Liver (tissue), 9 donors: ENCODE measurements around the gene SNX32. TPM values are rescaled to one million over a fixed set of nuclear protein-coding genes. Genes with fewer than 3 reads are reported as not detected.

ENCODE experiments used
- DNase-seq: peaks from one replicate; pipeline ENCODE4 v3.0.0-alpha.2; 2017; ENCODE audit warnings: low spot score
- H3K27ac ChIP-seq, 2 donors: one replicate each; pipeline ENCODE4 v1.7.0; 2013; ENCODE audit warnings: inconsistent platforms in 2 of 2, low read length in 2 of 2, control low read depth in 1 of 2, low read depth in 1 of 2, mild to moderate bottlenecking in 1 of 2
- H3K27me3 ChIP-seq, 4 donors: one replicate each; pipeline versions ENCODE4 v1.6.1 to v1.7.0; 2013; ENCODE audit warnings: low read length in 3 of 4, inconsistent platforms in 1 of 4, mild to moderate bottlenecking in 1 of 4, moderate library complexity in 1 of 4; ENCODE audit not compliant: control insufficient read depth in 4 of 4, insufficient read depth in 4 of 4
- H3K36me3 ChIP-seq, 4 donors: one replicate each; pipeline versions ENCODE4 v1.6.1 to v1.7.0; 2013; ENCODE audit warnings: low read length in 3 of 4, mild to moderate bottlenecking in 3 of 4, low read depth in 1 of 4, moderate library complexity in 1 of 4; ENCODE audit not compliant: control insufficient read depth in 4 of 4, insufficient read depth in 3 of 4
- H3K4me1 ChIP-seq, 4 donors: one replicate each; pipeline versions ENCODE4 v1.6.1 to v1.7.0; 2013; ENCODE audit warnings: low read length in 3 of 4, mild to moderate bottlenecking in 3 of 4, moderate library complexity in 1 of 4; ENCODE audit not compliant: control insufficient read depth in 4 of 4, insufficient read depth in 4 of 4
- H3K4me3 ChIP-seq, 3 donors: one replicate each; pipeline versions ENCODE4 v1.6.1 to v1.7.0; 2013; ENCODE audit warnings: low read length in 3 of 3, control low read depth in 1 of 3, low read depth in 1 of 3, mild to moderate bottlenecking in 1 of 3
- H3K9ac ChIP-seq, 2 donors: one replicate each; pipeline ENCODE4 v1.7.0; 2013; ENCODE audit warnings: low read length in 2 of 2, mild to moderate bottlenecking in 2 of 2, moderate library complexity in 2 of 2, control low read depth in 1 of 2, low read depth in 1 of 2
- H3K9me3 ChIP-seq, 4 donors: one replicate each; pipeline versions ENCODE4 v1.6.1 to v1.7.0; 2013; ENCODE audit warnings: low read length in 3 of 4; ENCODE audit not compliant: control insufficient read depth in 4 of 4
- ATF3 ChIP-seq: IDR thresholded peaks from 2 replicates; pipeline ENCODE4 v1.6.1; 2016; ENCODE audit warnings: antibody characterized with exemption
- CTCF ChIP-seq: fragments of 150-350 bp; IDR thresholded peaks from 2 replicates; pipeline ENCODE4 v1.5.1; 2017; ENCODE audit warnings: improper control_type of control experiment, low read depth, low read length; ENCODE audit not compliant: missing input control
- EGR1 ChIP-seq, 2 donors: IDR thresholded peaks; 2 replicates each; pipeline ENCODE4 v1.6.1; 2016 to 2018; ENCODE audit warnings: antibody characterized with exemption in 2 of 2, low read depth in 2 of 2
- FOXA1 ChIP-seq: IDR thresholded peaks from 2 replicates; pipeline ENCODE4 v1.6.1; 2016; ENCODE audit warnings: antibody characterized with exemption
- FOXA2 ChIP-seq: IDR thresholded peaks from 2 replicates; pipeline ENCODE4 v1.6.1; 2016; ENCODE audit warnings: antibody characterized with exemption
- GABPA ChIP-seq, 2 donors: IDR thresholded peaks in 1 of 2; conservative IDR thresholded peaks in 1 of 2; 2 replicates each; pipeline ENCODE4 v1.6.1; 2016; ENCODE audit warnings: antibody characterized with exemption in 2 of 2, mild to moderate bottlenecking in 1 of 2, moderate library complexity in 1 of 2
- HNF4A ChIP-seq, 2 donors: conservative IDR thresholded peaks; 2 replicates each; pipeline ENCODE4 v1.6.1; 2016; ENCODE audit warnings: antibody characterized with exemption in 2 of 2, mild to moderate bottlenecking in 2 of 2
- HNF4G ChIP-seq: IDR thresholded peaks from 2 replicates; pipeline ENCODE4 v1.6.1; 2016; ENCODE audit warnings: antibody characterized with exemption
- JUND ChIP-seq, 2 donors: IDR thresholded peaks; 2 replicates each; pipeline ENCODE4 v1.6.1; 2016; ENCODE audit warnings: antibody characterized with exemption in 2 of 2
- NR2F2 ChIP-seq: IDR thresholded peaks from 2 replicates; pipeline ENCODE4 v1.6.1; 2016; ENCODE audit warnings: antibody characterized with exemption
- RAD21 ChIP-seq, 2 donors: IDR thresholded peaks; 2 replicates each; pipeline ENCODE4 v1.6.1; 2016; ENCODE audit warnings: antibody characterized with exemption in 2 of 2, mild to moderate bottlenecking in 2 of 2
- RXRA ChIP-seq, 2 donors: IDR thresholded peaks; 2 replicates each; pipeline ENCODE4 v1.6.1; 2017 to 2018; ENCODE audit warnings: antibody characterized with exemption in 2 of 2, mild to moderate bottlenecking in 1 of 2
- SP1 ChIP-seq: IDR thresholded peaks from 2 replicates; pipeline ENCODE4 v1.6.1; 2018; ENCODE audit warnings: antibody characterized with exemption, mild to moderate bottlenecking
- TAF1 ChIP-seq: conservative IDR thresholded peaks from 2 replicates; pipeline ENCODE4 v1.6.1; 2016; ENCODE audit warnings: antibody characterized with exemption, mild to moderate bottlenecking
- YY1 ChIP-seq: IDR thresholded peaks from 2 replicates; pipeline ENCODE4 v1.6.1; 2016; ENCODE audit warnings: antibody characterized with exemption, mild to moderate bottlenecking
- ZBTB33 ChIP-seq: IDR thresholded peaks from 2 replicates; pipeline ENCODE4 v1.6.1; 2016; ENCODE audit warnings: antibody characterized with exemption
- WGBS: extraction: QIAGEN DNeasy Blood & Tissue Kit; methylation state at CpG from one replicate; pipeline ENCODE4 v1.1.7; 2013; 5-methylcytosine and 5-hydroxymethylcytosine counted together
- polyA plus RNA-seq, 2 donors: library from polyadenylated mRNA; stranded (reverse) in 1 of 2; unstranded in 1 of 2; fragments of 200-250 nt in 1 of 2; fragments of >200 nt in 1 of 2; fragmentation: Nextera tagmentation in 1 of 2; extraction: Ambion mirVana in 1 of 2; gene quantifications; one replicate each; pipeline versions ENCODE4 v1.2.1 to v1.2.3, GENCODE V29; 2013 to 2015
- total RNA-seq, 2 donors: library from RNA; depleted of rRNA; stranded (reverse); fragments of >200 nt; gene quantifications; one replicate each; pipeline ENCODE4 v1.2.3, GENCODE V29; 2014
- TF ChIP-seq, protein P1 (sequence below): IDR thresholded peaks from 2 replicates; pipeline ENCODE4 v1.6.1; 2016; ENCODE audit warnings: antibody characterized with exemption, mild to moderate bottlenecking
- TF ChIP-seq, protein P2 (sequence below): IDR thresholded peaks from 2 replicates; pipeline ENCODE4 v1.6.1; 2016; ENCODE audit warnings: antibody characterized with exemption
- donor health status: healthy.
- donor health status: healthy.
- donor health status: healthy.
- donor health status: healthy.
- donor health status: healthy.

The SNX32 gene
- total and polyA plus RNA-seq, 4 donors, result under 0.01 to 0.38 (median 0.06) TPM

DNA sequence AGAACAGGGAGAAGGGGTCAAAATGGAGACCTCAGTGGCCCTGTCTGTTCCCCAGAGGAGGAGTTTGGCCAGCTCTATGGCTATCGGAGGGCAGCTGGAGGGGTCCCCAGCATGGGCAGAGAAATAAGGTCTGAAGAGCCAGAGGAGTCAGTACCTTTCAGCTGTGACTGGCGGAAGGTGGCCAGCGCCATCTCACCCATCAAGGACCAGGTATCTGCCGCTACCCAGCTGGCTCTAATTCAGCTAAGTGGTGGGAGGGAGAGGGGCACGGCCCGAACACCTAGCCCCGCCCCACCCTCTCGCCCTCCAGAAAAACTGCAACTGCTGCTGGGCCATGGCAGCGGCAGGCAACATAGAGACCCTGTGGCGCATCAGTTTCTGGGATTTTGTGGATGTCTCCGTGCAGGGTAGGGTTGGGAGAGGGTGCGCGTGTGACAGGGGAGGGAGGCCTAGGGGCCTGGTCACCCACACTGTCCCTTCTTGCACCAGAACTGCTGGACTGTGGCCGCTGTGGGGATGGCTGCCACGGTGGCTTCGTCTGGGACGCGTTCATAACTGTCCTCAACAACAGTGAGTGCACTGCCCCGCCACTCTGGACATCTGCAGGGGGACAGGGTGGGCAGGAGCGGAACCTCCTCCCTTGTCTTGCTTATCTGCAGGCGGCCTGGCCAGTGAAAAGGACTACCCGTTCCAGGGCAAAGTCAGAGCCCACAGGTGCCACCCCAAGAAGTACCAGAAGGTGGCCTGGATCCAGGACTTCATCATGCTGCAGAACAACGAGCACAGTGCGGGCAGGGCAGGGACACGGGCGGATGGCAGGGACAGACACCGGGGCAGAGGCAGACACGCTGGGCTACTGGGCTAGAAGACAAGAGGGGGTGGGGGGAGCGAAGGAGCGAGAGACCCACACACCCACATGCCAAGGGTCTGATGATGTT, 48.6 kb downstream of the SNX32 start:
- 92% methylated on average over 30 of the region's 30 CpGs for WGBS
- TF ChIP-seq, protein P1, sequence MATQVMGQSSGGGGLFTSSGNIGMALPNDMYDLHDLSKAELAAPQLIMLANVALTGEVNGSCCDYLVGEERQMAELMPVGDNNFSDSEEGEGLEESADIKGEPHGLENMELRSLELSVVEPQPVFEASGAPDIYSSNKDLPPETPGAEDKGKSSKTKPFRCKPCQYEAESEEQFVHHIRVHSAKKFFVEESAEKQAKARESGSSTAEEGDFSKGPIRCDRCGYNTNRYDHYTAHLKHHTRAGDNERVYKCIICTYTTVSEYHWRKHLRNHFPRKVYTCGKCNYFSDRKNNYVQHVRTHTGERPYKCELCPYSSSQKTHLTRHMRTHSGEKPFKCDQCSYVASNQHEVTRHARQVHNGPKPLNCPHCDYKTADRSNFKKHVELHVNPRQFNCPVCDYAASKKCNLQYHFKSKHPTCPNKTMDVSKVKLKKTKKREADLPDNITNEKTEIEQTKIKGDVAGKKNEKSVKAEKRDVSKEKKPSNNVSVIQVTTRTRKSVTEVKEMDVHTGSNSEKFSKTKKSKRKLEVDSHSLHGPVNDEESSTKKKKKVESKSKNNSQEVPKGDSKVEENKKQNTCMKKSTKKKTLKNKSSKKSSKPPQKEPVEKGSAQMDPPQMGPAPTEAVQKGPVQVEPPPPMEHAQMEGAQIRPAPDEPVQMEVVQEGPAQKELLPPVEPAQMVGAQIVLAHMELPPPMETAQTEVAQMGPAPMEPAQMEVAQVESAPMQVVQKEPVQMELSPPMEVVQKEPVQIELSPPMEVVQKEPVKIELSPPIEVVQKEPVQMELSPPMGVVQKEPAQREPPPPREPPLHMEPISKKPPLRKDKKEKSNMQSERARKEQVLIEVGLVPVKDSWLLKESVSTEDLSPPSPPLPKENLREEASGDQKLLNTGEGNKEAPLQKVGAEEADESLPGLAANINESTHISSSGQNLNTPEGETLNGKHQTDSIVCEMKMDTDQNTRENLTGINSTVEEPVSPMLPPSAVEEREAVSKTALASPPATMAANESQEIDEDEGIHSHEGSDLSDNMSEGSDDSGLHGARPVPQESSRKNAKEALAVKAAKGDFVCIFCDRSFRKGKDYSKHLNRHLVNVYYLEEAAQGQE, result no peak
- TF ChIP-seq HNF4A (conservative IDR thresholded peaks at IDR 0.05) (no peak), ATF3 (no peak), FOXA1 (no peak), SP1 (no peak), GABPA (IDR thresholded peaks at IDR 0.05 in 1 of 2, conservative IDR thresholded peaks at IDR 0.05 in 1 of 2) (no peak), RXRA (IDR thresholded peaks at IDR 0.05) (no peak), CTCF (no peak), NR2F2 (no peak), TAF1 (no peak), ZBTB33 (no peak), YY1 (no peak), JUND (IDR thresholded peaks at IDR 0.05) (no peak), FOXA2 (no peak), RAD21 (IDR thresholded peaks at IDR 0.05) (no peak), HNF4G (no peak), EGR1 (IDR thresholded peaks at IDR 0.05; ENCODE audit: low read depth in 2 of 2) (no peak)
- TF ChIP-seq, protein P2, sequence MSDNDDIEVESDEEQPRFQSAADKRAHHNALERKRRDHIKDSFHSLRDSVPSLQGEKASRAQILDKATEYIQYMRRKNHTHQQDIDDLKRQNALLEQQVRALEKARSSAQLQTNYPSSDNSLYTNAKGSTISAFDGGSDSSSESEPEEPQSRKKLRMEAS, result no peak
- no peak for DNase-seq
- Histone ChIP-seq H3K4me1 (peaks cover 0 to 11% (median 2%) of the 10 kb centered on the region in 4 donors), H3K4me3 (no peak overlapping the region), H3K9ac (no peak overlapping the region), H3K27ac (no peak overlapping the region), H3K36me3 (peaks cover 2 to 12% (median 3%) of the 10 kb centered on the region in 4 donors), H3K27me3 (no peaks in the 10 kb centered on the region), H3K9me3 (no peaks in the 10 kb centered on the region)
